ENCODE results near the gene LOXL1. TPM values are rescaled to one million over a fixed set of nuclear protein-coding genes. Genes with fewer than 3 reads are reported as not detected.

LOXL1 gene
- polyA plus RNA-seq, 3 donors: 0.07 TPM; not detected in 2

- Histone ChIP-seq H3K9ac (ENCODE audit: insufficient read depth, low read length, poor library complexity, severe bottlenecking) (no peak overlapping the region), H3K36me3 (replicated peaks in 1 of 2; ENCODE audit: control insufficient read depth in 1 of 2, insufficient read depth in 2 of 2, low read length in 2 of 2) (no peaks in the 10 kb centered on the region), H3K27ac (ENCODE audit: low read depth in 1 of 2, low read length in 2 of 2) (no peak overlapping the region), H3K4me1 (ENCODE audit: control insufficient read depth in 1 of 2, insufficient read depth in 2 of 2, low read length in 2 of 2) (no peaks in the 10 kb centered on the region), H3K79me2 (ENCODE audit: insufficient read depth, low read length) (no peaks in the 10 kb centered on the region), H3K27me3 (ENCODE audit: control insufficient read depth in 2 of 2, insufficient read depth in 2 of 2, low read length in 2 of 2) (no peaks in the 10 kb centered on the region), H3K4me3 (replicated peaks in 1 of 3; ENCODE audit: low read depth in 2 of 3, low read length in 3 of 3) (no peak overlapping the region), H2AFZ (ENCODE audit: insufficient read depth, low read depth, low read length, poor library complexity, severe bottlenecking) (no peak overlapping the region), H3K4me2 (replicated peaks; ENCODE audit: extremely low read depth, low read length, poor library complexity, severe bottlenecking) (no peak overlapping the region), H3K9me3 (replicated peaks in 1 of 2; ENCODE audit: control insufficient read depth in 1 of 2, insufficient read depth in 1 of 2, low read length in 2 of 2) (no peaks in the 10 kb centered on the region), H4K20me1 (ENCODE audit: insufficient read depth, low read length) (no peaks in the 10 kb centered on the region)
- 87% methylated on average over 9 of the region's 10 CpGs for WGBS (ENCODE audit: insufficient coverage)
- no peaks in the 10 kb centered on the region for H3K36me3 Mint-ChIP-seq
- H3K27ac Mint-ChIP-seq: peak overlapping the region in 1 of 7 donors; percentile 38
- TF ChIP-seq, protein P1, sequence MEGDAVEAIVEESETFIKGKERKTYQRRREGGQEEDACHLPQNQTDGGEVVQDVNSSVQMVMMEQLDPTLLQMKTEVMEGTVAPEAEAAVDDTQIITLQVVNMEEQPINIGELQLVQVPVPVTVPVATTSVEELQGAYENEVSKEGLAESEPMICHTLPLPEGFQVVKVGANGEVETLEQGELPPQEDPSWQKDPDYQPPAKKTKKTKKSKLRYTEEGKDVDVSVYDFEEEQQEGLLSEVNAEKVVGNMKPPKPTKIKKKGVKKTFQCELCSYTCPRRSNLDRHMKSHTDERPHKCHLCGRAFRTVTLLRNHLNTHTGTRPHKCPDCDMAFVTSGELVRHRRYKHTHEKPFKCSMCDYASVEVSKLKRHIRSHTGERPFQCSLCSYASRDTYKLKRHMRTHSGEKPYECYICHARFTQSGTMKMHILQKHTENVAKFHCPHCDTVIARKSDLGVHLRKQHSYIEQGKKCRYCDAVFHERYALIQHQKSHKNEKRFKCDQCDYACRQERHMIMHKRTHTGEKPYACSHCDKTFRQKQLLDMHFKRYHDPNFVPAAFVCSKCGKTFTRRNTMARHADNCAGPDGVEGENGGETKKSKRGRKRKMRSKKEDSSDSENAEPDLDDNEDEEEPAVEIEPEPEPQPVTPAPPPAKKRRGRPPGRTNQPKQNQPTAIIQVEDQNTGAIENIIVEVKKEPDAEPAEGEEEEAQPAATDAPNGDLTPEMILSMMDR (IDR thresholded peaks at IDR 0.05): no peak
- H3K9me3 Mint-ChIP-seq: no peaks in the 10 kb centered on the region
- intact Hi-C loops (cut with micrococcal nuclease): no loop called here
- no peak overlapping the region for H3K4me3 Mint-ChIP-seq
- no peak for DNase-seq
- H3K27me3 Mint-ChIP-seq (ENCODE audit: low read depth in 3 of 3): peaks cover 0 to 4% (median 0%) of the 10 kb centered on the region in 3 donors
- H3K4me1 Mint-ChIP-seq: no peaks in the 10 kb centered on the region
Observed at GRCh38 chr15:73941871-73942635, 15.8 kb downstream of the LOXL1 start.

GRCh38 chr15:73942751-73943270, 16.5 kb downstream of the LOXL1 start:
- 92% methylated on average over 2 of the region's 6 CpGs for WGBS (ENCODE audit: insufficient coverage)
- no peaks in the 10 kb centered on the region for H3K36me3 Mint-ChIP-seq
- intact Hi-C loops (cut with micrococcal nuclease): no loop called here
- H3K27me3 Mint-ChIP-seq (ENCODE audit: low read depth in 3 of 3): peaks cover 0 to 4% (median 2%) of the 10 kb centered on the region in 3 donors
- no peaks in the 10 kb centered on the region for H3K4me1 ChIP-seq (ENCODE audit: control insufficient read depth in 1 of 2, insufficient read depth in 2 of 2, low read length in 2 of 2)
- H3K27ac Mint-ChIP-seq: no peak overlapping the region
- no peaks in the 10 kb centered on the region for H3K4me1 Mint-ChIP-seq
- no peaks in the 10 kb centered on the region for H3K27me3 ChIP-seq (ENCODE audit: control insufficient read depth in 2 of 2, insufficient read depth in 2 of 2, low read length in 2 of 2)
- H3K4me3 ChIP-seq (replicated peaks in 1 of 3; ENCODE audit: low read depth in 2 of 3, low read length in 3 of 3): no peak overlapping the region
- no peak overlapping the region for H3K4me2 ChIP-seq (replicated peaks; ENCODE audit: extremely low read depth, low read length, poor library complexity, severe bottlenecking)
- no peaks in the 10 kb centered on the region for H4K20me1 ChIP-seq (ENCODE audit: insufficient read depth, low read length)
- H3K79me2 ChIP-seq (ENCODE audit: insufficient read depth, low read length): no peaks in the 10 kb centered on the region
- H3K27ac ChIP-seq (ENCODE audit: low read depth in 1 of 2, low read length in 2 of 2): no peak overlapping the region
- H2AFZ ChIP-seq (ENCODE audit: insufficient read depth, low read depth, low read length, poor library complexity, severe bottlenecking): no peak overlapping the region
- H3K9me3 Mint-ChIP-seq: no peaks in the 10 kb centered on the region
- no peak overlapping the region for H3K4me3 Mint-ChIP-seq
- TF ChIP-seq, protein P1 (IDR thresholded peaks at IDR 0.05): no peak
- no peaks in the 10 kb centered on the region for H3K9me3 ChIP-seq (replicated peaks in 1 of 2; ENCODE audit: control insufficient read depth in 1 of 2, insufficient read depth in 1 of 2, low read length in 2 of 2)
- DNase-seq: no peak
- no peak overlapping the region for H3K9ac ChIP-seq (ENCODE audit: insufficient read depth, low read length, poor library complexity, severe bottlenecking)
- H3K36me3 ChIP-seq (replicated peaks in 1 of 2; ENCODE audit: control insufficient read depth in 1 of 2, insufficient read depth in 2 of 2, low read length in 2 of 2): no peaks in the 10 kb centered on the region

Measured in CD14-positive monocyte (primary cell).